T-helper 2 cell treated with Interferon-gamma antibody and Interleukin-4, amounts not matched to agents 5 μg/mL and 100 μg/mL, for 36 hours (primary cell): ENCODE results near the gene SYNPR.
"Not testable (repeated sequence)": the region's sequence is repeated elsewhere in the genome, so short reads cannot be mapped to it uniquely, and the experiment has no call there.

Experiments used
- DNase-seq: peaks from one replicate; pipeline ENCODE4 v3.0.0; 2021; ENCODE audit warnings: low spot score
- H3K27ac Mint-ChIP-seq: one replicate; pipeline ENCODE4 v1.8.0; 2021; ENCODE audit warnings: mild to moderate bottlenecking, mixed read lengths
- H3K27me3 Mint-ChIP-seq: one replicate; pipeline ENCODE4 v1.8.0; 2021; ENCODE audit warnings: low read depth, mixed read lengths
- H3K36me3 Mint-ChIP-seq: one replicate; pipeline ENCODE4 v1.8.0; 2021; ENCODE audit warnings: low read depth, mixed read lengths
- H3K4me1 Mint-ChIP-seq: one replicate; pipeline ENCODE4 v1.8.0; 2021; ENCODE audit warnings: low read depth, mixed read lengths
- H3K4me3 Mint-ChIP-seq: one replicate; pipeline ENCODE4 v1.8.0; 2022; ENCODE audit warnings: mild to moderate bottlenecking, moderate library complexity, mixed read lengths
- H3K9me3 Mint-ChIP-seq: one replicate; pipeline ENCODE4 v1.8.0; 2021; ENCODE audit warnings: mixed read lengths

Gene SYNPR

GRCh38 chr3:63631670-63632069 is 353.6 kb downstream of the SYNPR start:
- H3K27me3 Mint-ChIP-seq: no peaks in the 10 kb centered on the region
- no peaks in the 10 kb centered on the region for H3K9me3 Mint-ChIP-seq
- H3K4me1 Mint-ChIP-seq: no peaks in the 10 kb centered on the region
- no peak for DNase-seq
- H3K36me3 Mint-ChIP-seq: no peaks in the 10 kb centered on the region
- no peak overlapping the region for H3K4me3 Mint-ChIP-seq
- H3K27ac Mint-ChIP-seq: no peak overlapping the region

GRCh38 chr3:63635186-63635585 is 357.1 kb downstream of the SYNPR start:
- no peak overlapping the region for H3K27ac Mint-ChIP-seq
- H3K4me3 Mint-ChIP-seq: no peak overlapping the region
- H3K27me3 Mint-ChIP-seq: no peaks in the 10 kb centered on the region
- H3K36me3 Mint-ChIP-seq: no peaks in the 10 kb centered on the region
- no peaks in the 10 kb centered on the region for H3K9me3 Mint-ChIP-seq
- H3K4me1 Mint-ChIP-seq: no peaks in the 10 kb centered on the region
- no peak for DNase-seq

- no peak for DNase-seq
- Mint-ChIP-seq H3K9me3 (no peaks in the 10 kb centered on the region), H3K4me1 (no peaks in the 10 kb centered on the region), H3K4me3 (no peak overlapping the region), H3K27ac (no peak overlapping the region), H3K36me3 (no peaks in the 10 kb centered on the region), H3K27me3 (no peaks in the 10 kb centered on the region)
Measured at GRCh38 chr3:63639806-63640205, 361.7 kb downstream of the SYNPR start.

GRCh38 chr3:63642488-63642887 is 364.4 kb downstream of the SYNPR start:
- H3K36me3 Mint-ChIP-seq: no peaks in the 10 kb centered on the region
- no peaks in the 10 kb centered on the region for H3K27me3 Mint-ChIP-seq
- no peak for DNase-seq
- H3K4me3 Mint-ChIP-seq: no peak overlapping the region
- peaks cover 4% of the 10 kb centered on the region for H3K9me3 Mint-ChIP-seq
- no peak overlapping the region for H3K27ac Mint-ChIP-seq
- no peaks in the 10 kb centered on the region for H3K4me1 Mint-ChIP-seq

GRCh38 chr3:63644212-63644797 is 366.2 kb downstream of the SYNPR start:
- Mint-ChIP-seq H3K36me3 (no peaks in the 10 kb centered on the region), H3K4me1 (no peaks in the 10 kb centered on the region), H3K27ac (no peak overlapping the region), H3K27me3 (no peaks in the 10 kb centered on the region), H3K9me3 (peaks cover 4% of the 10 kb centered on the region), H3K4me3 (no peak overlapping the region)
- no peak for DNase-seq

GRCh38 chr3:63644928-63645781 is 367.0 kb downstream of the SYNPR start:
- H3K27ac Mint-ChIP-seq, H3K27me3 Mint-ChIP-seq, H3K36me3 Mint-ChIP-seq, H3K4me1 Mint-ChIP-seq, H3K9me3 Mint-ChIP-seq, DNase-seq, H3K4me3 Mint-ChIP-seq: not testable (repeated sequence)

- H3K4me1 Mint-ChIP-seq: no peaks in the 10 kb centered on the region
- no peak within 1 kb of the TSS for H3K4me3 Mint-ChIP-seq
- DNase-seq: no peak
- H3K27ac Mint-ChIP-seq: no peak within 1 kb of the TSS
- no peaks in the 10 kb centered on the region for H3K36me3 Mint-ChIP-seq
- no peaks in the 10 kb centered on the region for H3K27me3 Mint-ChIP-seq
- H3K9me3 Mint-ChIP-seq: no peaks in the 10 kb centered on the region
Measured at GRCh38 chr3:63652066-63652725, 374.1 kb downstream of the SYNPR start, which contains the start of gene SNTN. Gene SNTN, plus strand, starts transcription at chr3:63652675. Its CDS starts 13 bp downstream, at chr3:63652688.

GRCh38 chr3:63654211-63654610 is 376.1 kb downstream of the SYNPR start:
- no peak for DNase-seq
- Mint-ChIP-seq H3K36me3 (no peaks in the 10 kb centered on the region), H3K9me3 (no peaks in the 10 kb centered on the region), H3K4me3 (no peak overlapping the region), H3K4me1 (no peaks in the 10 kb centered on the region), H3K27ac (no peak overlapping the region), H3K27me3 (no peaks in the 10 kb centered on the region)

- Mint-ChIP-seq H3K27me3 (no peaks in the 10 kb centered on the region), H3K36me3 (no peaks in the 10 kb centered on the region), H3K9me3 (no peaks in the 10 kb centered on the region), H3K4me3 (no peak overlapping the region), H3K4me1 (no peaks in the 10 kb centered on the region), H3K27ac (no peak overlapping the region)
- no peak for DNase-seq
Measured at GRCh38 chr3:63654931-63655330, 376.8 kb downstream of the SYNPR start.

GRCh38 chr3:63655519-63655918 is 377.4 kb downstream of the SYNPR start:
- Mint-ChIP-seq H3K36me3 (no peaks in the 10 kb centered on the region), H3K4me1 (no peaks in the 10 kb centered on the region), H3K4me3 (no peak overlapping the region), H3K27me3 (no peaks in the 10 kb centered on the region), H3K9me3 (no peaks in the 10 kb centered on the region), H3K27ac (no peak overlapping the region)
- no peak for DNase-seq

GRCh38 chr3:63656786-63657185 is 378.7 kb downstream of the SYNPR start:
- DNase-seq: no peak
- Mint-ChIP-seq H3K4me3 (no peak overlapping the region), H3K27ac (no peak overlapping the region), H3K4me1 (no peaks in the 10 kb centered on the region), H3K36me3 (no peaks in the 10 kb centered on the region), H3K9me3 (no peaks in the 10 kb centered on the region), H3K27me3 (no peaks in the 10 kb centered on the region)

- Mint-ChIP-seq H3K27me3 (no peaks in the 10 kb centered on the region), H3K4me1 (no peaks in the 10 kb centered on the region), H3K36me3 (no peaks in the 10 kb centered on the region), H3K4me3 (no peak overlapping the region), H3K9me3 (no peaks in the 10 kb centered on the region), H3K27ac (no peak overlapping the region)
- DNase-seq: no peak
Measured at GRCh38 chr3:63661242-63661641, 383.1 kb downstream of the SYNPR start.

- Mint-ChIP-seq H3K4me1 (no peaks in the 10 kb centered on the region), H3K9me3 (no peaks in the 10 kb centered on the region), H3K27ac (no peak overlapping the region), H3K36me3 (no peaks in the 10 kb centered on the region), H3K4me3 (no peak overlapping the region), H3K27me3 (no peaks in the 10 kb centered on the region)
- DNase-seq: no peak
Measured at GRCh38 chr3:63662011-63662410, 383.9 kb downstream of the SYNPR start.

GRCh38 chr3:63662500-63662899 is 384.4 kb downstream of the SYNPR start:
- DNase-seq: no peak
- no peaks in the 10 kb centered on the region for H3K27me3 Mint-ChIP-seq
- no peaks in the 10 kb centered on the region for H3K36me3 Mint-ChIP-seq
- H3K4me1 Mint-ChIP-seq: no peaks in the 10 kb centered on the region
- no peak overlapping the region for H3K4me3 Mint-ChIP-seq
- no peaks in the 10 kb centered on the region for H3K9me3 Mint-ChIP-seq
- no peak overlapping the region for H3K27ac Mint-ChIP-seq
